ENCODE measurements around the gene EEFSEC.

EEFSEC gene

DNA sequence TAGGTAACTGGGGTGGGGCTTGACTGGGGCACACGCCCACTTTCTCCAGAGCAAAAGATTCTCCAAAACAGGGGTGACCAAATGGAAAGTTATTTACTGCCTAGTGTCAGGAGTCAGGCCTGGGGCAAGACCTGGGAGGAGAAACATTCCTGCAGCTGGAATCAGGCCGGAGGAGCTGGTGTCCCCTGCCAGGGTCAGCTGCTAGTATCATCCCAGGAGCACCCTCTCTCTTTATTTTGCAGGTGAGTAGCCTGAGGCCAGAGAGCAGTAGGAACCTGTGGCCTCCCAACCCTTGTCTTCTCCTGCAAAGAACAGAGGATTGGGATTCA lies 280.5 kb downstream of the EEFSEC start:
- no peak for DNase-seq

DNA sequence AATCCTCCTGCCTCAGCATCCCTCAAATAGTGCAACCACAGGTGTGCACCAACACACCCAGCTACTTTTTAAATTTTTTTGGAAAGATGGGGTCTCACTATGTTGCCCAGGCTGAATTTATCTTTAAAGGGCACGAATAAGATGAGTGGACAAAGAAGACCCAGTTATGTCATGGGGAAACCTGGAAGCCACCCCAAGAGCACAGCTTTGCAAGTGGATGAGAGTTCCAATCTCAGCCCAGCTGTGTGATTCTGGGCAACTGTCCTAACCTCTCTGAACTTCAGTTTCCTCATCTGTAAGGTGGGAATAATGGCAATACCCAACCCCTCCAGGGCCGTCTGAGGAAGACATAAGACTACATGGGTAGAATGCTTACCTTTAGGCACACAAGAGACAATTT lies 281.2 kb downstream of the EEFSEC start:
- DNase-seq: no peak

DNA sequence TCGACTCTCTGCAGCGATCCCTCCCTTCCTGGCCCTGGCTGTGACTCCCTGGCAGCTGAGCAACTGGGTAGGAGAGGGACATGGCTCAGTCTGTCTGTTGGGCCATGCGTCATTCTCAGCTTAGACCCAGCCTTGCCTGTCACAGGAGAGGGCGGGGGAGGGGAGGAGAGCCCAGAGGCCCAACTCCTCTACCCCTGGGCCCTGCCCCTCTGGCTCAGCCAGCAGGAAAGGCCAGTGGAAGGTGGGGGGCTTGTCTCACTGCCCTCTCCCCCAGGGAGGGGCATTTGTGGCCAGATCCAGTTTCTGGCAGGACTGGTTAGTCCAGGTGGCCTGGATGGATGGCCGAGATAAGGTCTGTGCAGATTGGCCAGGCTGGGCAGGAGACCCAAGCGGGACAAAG lies 281.8 kb downstream of the EEFSEC start:
- no peak for DNase-seq

DNA sequence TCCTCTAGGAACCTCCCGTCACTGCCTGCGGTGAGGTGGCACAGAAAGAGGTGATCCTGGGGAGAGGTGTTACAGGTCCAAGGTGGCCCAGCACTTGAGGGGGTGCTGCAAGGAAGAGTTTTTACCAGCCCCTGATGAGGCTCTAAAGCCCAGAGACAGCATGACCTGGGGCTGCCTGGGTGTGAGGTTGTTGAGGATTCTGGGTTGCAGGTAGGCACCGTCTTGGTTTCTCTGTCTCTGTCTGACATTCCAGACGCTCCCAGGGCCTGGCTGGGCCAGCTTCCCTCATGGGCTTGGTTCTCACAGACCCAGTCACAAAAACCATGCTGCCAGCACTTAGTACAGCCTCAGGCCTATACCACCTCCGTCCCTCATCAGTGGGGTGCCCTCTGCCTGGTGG lies 282.3 kb downstream of the EEFSEC start:
- no peak for DNase-seq

DNA sequence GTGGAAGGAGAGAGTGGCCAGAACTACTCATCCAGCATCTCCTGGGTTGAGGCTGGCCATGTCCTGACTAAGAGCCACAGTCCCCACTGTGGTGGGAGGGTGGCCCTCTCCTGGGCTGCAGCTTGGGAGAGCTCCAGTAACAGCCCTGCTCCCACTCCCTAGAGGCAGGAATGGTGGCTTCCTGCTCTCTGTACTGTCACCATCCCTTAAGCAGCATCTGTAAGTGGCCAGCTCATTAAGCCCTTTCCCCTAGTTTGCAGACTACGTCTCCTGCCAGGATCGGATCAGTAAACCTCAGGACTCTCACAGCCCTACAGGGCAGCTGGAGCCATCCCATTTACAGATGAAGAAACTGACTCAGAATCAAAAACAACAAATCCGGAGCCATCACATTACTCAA lies 282.9 kb downstream of the EEFSEC start:
- DNase-seq: no peak

DNA sequence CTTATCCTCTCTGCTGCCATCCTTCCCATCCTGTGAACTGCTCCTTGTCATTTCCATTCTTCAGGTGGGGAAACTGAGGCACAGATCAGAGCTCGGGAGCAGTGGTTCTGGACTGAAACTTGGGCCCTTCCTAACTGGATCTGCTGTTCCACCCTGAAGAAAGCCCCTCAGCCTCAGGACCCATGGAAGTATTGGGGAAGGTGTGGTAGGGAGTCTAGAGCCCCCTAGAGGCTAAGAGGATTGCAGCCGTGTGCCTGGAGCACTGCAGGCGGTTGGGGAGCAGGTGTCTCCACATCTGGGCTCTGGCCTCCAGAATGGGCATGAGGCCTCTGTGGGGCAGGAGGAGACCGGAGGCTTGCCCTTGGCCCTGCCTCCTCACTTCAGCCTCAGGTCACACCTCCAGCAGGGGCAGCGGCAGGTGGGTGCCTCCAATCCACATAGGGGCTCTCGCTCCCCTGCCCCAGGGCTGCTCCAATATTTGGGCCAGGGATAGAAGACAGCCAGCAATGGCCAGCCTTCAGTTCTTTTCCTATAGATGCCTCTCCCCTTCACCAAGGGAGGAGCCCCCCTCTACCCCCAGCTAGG lies 285.3 kb downstream of the EEFSEC start:
- no peak for DNase-seq

DNA sequence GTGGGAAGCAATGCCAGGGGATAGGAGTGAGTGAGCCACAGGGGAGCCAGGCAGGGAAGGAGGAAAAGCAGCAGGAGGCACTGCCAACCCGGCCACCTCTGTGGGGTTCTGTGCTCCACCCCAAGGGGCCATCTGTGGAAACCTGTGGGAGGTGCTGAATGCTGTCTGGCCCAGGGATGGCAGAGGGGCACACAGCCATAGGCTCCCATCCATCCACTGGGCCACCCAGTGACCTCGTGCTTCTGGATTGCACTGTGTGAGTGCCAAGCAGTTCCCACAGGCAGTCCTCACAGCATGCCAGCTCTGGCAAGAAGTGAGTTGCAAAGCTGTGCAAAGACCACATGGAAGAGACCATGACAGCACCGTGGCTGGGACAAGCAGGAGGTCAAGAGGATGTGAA lies 285.9 kb downstream of the EEFSEC start:
- DNase-seq: no peak

DNA sequence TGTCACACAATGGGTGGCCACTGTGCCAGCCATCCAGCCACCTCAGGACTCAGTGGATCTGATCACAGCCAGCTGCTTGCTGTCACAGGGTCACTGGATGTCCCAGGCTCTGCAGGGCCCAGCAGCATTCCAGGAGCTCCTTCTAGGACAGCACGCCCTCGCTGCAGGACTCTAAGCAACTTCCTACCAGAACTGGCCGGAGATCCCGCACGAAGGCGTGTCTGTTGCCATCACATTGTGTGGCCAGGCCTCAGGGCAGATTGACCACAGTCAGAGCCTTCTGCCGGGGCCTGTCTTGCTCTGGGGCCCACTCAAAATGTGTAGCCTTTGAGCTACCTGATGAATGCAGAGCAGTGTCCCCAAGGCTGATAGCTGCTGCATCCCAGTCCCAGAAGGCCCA lies 288.8 kb downstream of the EEFSEC start:
- no peak for DNase-seq

DNA sequence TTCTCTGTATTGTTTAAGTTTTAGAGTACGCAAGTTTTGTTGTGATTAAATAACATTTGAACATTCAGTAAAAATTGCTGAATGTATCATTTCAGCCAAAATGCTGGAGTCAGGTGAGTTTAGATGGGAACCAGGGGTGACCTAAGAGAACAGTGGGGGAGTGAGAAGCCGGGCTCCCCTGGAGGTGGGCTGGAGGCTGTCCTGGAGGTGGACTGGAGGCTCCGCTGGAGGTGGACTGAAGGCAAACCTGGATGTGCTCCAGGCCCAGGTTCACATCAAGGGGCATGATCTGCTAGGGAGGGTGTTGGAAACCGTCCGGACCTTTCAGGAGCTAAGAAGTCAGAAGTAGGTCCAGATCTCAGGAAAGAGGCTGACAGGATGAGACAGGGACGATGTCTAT lies 289.7 kb downstream of the EEFSEC start:
- DNase-seq: no peak

DNA sequence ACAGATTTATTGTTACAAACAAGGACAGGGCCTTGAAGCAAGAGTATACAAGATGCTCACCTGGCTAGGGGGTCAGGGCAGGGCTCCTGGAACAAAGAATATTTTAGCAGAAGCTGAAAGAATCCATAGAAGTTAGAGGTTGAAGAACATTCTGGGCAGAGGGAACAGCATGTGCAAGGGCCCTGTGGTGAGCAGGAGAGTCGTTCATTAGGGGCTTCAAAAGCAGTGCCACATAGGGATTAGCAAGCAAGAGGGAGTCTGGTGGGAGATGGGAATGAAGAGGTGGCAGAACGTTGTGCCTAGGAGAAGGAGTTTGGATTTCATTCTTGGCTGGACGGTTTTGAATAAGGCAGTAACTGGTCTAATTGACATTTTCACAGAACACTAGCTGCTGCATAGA lies 290.5 kb downstream of the EEFSEC start:
- DNase-seq: no peak

DNA sequence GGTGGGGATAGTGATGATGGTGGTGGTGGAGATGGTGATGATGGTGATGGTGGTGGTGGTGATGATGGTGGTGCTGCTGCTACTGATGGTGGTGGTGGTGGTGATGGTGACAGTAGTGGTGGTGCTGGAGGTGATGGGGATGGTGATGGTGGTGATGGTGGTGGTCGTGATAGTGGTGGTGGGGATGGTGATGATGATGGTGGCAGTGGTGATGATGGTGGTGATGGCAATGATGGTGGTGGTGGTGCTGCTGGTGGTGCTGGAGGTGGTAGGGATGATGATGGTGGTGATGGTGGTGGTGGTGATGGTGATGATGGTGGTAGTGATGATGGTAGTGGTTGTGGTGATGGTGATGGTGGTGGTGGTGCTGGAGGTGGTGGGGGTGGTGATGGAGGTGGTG lies 292.1 kb downstream of the EEFSEC start:
- no peak for DNase-seq

DNA sequence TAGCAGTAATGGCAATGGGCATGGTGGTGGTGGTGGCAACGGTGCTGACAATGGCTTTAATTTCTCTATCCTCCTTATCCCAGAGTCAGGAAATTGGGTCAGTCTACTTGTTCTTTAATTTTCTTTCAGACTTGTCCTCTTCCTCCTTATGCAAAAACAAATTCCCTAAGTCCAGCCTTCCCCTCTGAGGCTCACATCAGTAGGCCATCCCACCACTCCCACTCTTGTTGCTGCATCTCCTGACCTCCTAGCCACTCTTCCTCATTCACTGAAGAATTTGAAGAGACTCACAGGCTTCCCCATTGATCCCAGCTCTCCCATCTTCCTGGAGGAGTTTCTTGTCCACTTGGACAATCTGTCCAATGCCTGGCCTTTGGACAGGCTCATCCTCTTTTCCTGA lies 293.5 kb downstream of the EEFSEC start:
- DNase-seq: no peak

DNA sequence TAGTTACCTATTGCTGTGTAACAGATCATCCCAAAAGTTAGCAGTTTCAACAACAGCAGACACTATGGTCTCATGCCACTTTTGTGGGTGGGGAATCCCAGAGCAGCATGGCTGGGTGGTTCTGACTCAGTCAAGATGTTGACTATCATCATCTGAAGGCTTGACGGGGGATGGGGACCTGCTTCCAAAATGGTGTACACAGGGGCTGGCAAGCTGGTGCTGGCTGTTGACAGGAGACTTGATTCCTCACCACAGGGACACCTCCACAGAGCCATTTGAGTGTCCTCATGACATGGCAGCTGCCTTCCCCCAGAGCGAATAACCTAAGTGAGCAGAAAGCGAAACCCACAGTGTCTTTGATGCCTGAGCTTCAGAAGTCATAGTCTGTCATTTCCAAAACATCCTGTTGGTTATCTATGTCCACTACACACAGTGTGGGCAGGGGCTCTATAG lies 294.3 kb downstream of the EEFSEC start:
- no peak for DNase-seq

DNA sequence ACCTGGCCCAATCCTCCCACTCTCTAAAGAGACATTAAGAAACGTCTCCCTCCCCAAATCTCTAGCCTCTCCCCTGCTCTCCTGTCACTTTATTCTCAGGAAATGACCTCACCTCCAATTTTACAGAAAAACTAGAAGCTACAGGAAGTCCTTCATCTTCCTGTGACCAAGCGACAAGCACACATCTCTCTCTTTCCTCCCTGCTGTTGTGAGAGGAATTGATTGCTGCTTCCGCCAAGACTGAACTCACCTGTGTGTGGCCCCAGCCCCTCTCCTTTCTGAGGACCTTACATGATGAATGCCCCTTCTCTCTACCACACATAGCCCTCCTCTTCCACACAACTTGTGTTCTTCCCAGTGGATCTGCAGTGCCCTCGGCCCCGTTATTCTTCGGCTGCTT lies 295.2 kb downstream of the EEFSEC start:
- DNase-seq: peak; percentile 34

DNA sequence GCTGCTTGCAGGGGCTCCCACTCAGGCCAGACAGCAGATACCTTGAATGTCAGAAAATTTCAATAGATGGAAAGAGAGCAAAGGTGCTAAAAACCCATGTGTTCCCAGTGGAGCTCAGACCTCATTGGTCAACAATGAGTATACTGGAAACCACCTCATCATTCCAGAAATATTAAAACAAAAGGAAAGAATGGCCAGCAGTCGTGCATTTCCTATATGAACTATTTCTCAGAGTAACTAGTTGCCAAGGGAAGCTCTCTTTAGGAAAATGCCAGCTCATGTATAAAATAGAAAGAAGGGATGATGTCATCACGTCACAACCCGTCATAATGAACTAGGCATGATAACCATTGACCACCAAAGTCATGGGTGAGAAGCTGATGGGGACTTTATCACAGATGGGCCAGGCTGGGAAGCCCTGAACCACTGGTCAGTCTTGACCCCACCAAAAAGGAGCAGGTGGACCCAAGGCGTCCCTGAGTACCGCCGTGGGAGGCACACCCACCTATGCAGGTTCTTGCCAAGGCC lies 295.9 kb downstream of the EEFSEC start:
- no peak for DNase-seq

DNA sequence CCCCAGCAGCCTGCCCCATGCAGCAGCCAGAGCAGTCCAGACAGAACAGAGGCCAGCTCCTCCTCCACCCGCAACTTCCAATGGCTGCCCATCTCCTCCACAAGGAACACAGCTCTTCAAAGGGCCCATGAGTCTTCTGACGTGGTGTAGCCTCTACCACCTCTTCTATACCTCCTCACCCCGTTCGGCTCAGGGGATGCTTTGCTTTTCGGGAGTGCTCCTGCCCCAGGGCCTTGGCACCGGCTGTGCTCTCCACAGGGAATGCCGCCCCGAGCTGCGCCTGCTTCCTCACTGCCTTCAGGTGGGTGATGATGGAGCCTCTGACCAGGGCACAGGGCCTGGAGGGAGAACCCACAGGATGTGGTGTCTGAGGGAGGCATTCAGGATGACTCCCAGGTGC lies 298.8 kb downstream of the EEFSEC start:
- DNase-seq: no peak

DNA sequence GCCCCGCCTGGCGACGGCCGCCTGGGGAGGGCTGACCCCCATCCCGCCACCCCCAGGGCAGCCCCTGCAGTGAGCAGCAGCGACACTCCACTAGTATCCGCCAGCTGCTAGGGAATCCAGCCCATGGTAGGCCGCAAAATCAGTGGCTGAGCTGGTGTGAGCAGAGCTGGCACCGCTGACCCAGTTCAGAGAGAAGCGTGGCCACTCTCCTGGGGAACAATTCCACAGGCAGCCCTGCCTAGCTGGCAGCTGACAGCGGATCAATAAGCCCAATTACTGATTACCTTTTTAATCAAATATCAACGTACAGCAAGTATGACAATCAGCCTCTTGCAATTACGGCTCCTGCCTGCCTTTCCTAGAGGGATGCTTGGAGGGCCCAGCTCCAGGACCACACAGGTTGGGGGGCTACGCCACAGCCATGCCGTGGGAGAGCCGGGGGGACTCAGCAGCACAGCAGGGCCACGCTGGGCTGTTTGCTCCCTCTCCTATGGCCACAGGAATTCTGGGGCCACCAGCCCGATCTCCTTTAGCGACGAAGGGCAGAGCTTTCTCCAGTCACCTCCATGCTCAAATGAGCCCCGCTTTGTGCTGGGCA lies 299.5 kb downstream of the EEFSEC start:
- DNase-seq: no peak

DNA sequence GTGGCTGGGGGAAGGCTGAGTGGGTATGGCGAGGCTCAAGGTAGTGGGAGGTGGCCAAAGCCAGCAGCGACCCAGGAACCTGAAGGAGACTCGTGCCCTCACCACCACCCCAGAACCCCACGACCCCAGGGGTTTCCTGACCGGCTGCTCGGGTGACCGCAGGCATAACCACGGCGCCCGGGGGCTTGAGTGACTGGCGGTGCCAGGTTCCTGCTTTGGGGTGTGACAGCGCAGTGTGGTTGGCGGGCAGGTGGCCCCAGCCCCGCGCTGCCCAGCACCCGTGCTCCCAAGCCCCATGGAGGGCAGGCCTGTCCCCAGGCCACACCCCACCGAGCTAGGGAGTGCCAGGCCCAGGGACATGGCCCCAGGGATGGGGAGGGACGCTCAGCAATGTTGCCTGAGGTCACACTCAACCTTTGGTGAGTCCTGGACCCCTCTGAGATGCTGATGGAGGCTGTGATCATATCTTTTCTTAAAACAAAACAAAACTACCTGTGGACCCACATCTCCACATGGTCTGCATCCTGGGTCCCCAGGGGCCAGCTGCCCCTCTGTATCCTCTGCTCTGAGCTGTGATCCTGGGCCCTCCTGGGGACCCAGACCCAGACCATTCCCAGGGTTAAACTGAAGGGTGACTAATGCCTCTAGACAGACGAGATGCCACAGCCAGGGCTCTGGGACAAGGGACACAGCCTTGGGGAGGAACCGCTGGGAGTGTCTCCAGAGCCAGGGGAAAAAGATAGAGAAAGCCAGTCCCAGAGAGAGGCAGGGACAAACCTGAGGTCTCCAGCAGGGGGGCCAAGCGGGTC lies 300.4 kb downstream of the EEFSEC start:
- DNase-seq: no peak

DNA sequence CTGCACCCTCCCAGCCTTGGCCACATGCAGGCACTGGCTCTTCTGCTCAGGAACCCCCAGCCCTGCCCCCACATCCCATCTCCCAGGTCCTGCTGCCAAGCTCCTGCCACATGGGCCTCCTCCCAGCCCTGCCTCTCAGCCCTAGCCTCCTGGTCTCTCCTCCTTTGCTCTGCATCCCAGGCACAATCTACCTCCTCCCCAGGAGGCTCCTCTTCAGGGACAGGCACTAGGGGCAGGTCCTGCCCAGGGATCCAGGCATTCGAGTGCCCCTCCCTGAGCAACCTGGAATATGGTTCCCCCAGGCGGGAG lies 301.0 kb downstream of the EEFSEC start:
- DNase-seq: no peak

DNA sequence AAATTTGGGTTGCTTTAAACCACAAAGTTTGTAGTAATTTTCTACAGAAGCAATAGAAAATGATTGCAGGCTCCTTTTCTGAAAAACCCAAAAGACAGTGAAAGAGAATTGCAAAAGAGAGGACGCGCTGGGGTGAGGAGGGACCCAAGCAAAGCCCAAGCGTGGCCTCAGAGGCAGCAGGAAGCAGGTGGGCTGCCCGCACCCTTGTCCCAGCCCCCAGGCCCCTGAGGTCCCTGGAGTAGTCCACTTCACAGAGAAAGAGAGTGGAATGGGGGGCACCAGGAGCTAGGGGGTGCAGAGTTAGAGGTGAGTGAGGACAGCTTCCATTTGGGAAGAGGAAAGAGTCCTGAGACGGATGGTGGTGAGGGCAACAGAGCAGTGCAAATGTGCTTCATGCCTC lies 301.8 kb downstream of the EEFSEC start:
- no peak for DNase-seq

DNA sequence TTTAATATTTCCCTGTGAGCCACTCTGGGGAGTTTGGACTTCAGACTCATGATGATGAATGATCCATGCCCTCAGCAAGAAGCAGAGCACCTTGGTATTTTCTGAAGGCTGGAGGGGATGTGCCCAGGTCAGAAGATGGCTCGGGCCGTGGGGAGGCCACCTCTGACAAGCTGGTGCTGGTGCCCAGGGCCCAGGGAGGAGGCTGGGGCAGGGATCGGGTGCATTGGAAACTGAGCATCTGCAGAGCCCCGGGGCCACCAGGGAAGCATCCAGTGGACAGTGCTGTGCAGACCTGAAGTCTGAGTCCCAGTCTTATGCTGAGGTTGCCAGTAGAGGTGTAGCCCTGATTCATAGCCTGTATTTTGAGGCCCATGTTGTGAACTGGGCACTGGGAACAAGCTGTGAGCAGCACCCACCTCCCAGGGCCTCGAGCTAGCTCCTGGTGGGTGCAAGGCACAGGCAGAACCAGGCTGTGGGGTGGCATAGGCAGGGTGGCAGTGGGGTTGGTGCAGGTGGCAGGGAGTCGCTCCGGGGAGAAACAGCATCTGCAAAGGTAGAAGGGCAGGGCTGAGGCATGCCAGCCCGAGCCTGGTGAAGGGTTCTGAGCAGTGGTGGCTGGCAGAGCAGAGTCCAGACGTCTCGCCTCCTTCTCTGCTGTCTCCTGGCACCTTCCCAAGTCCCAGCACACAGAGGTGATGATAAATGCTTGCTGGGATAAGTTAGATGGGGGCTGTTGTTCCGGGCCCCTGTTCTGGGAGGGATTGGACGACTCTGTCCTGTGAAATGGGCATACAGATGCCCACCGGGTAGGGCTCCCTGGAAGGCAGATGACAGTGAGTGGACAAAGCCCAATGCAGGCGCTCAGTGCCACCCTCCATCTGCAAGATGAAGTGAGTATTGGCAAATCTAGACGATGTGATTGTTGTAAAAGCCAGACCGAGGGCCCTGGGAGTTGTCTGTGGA lies 302.8 kb downstream of the EEFSEC start:
- DNase-seq: no peak

DNA sequence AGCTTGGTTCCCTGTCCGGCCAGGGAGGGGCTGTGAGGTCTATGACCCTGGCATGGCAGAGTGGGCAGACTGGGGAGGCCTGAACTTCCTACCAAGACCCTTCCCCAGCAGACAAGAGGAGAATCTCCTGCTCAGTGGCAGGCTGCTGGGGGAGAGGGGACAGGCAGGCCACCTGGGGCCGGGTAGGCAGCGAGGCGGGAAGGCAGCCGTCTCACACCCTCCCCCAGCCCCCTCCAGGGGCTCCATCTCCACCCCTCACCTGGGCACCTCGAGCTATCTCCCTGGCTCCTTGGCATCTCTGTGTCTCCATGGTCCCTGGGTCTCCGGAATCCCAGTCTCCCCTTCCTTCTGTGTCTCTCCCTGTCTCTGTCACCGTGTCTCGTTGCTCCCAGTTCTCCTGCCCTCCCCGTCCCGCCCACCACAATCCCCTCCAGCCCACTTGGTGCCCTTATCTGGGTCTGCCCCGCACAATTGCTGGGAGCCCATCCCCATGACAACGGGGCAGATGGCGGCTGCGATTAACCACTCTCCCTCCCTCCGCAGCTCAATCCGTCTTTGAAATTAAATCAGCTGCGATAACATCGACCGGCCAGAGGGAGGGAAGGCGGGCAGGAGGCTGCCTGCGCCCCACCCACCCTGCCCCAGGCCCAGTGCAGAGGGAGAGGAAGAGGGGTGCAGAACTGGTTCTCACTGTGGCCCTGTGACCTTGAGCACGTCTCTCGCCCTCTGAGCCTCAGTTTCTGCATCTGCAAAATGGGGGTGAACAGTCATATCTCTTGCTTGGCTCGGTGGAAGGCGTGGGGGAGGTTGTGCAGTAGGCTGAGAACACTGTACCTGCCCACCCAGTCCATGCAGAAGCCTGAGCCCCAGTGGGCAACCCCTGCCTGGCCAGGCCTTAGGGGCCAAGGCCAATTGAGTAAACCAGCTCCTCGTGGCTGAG lies 303.8 kb downstream of the EEFSEC start:
- no peak for DNase-seq
